SK-N-SH (cell line): ENCODE data around the gene TBC1D2B.

Experiments used
- CTCF ChIP-seq: fragments of 200-600 bp; sonication (generic); IDR thresholded peaks from 2 replicates; pipeline ENCODE4 v1.6.1; 2017; ENCODE audit warnings: antibody characterized with exemption, mild to moderate bottlenecking, moderate library complexity
- EZH2phosphoT487 ChIP-seq: fragments of 200-600 bp; sonication (generic); IDR thresholded peaks from 2 replicates; pipeline ENCODE4 v1.6.1; 2017; ENCODE audit warnings: low read depth, mixed run types, mild to moderate bottlenecking, antibody characterized with exemption, moderate library complexity, borderline replicate concordance

GRCh38 chr15:77964193-77964592, 113.3 kb downstream of the TBC1D2B start:
- TF ChIP-seq CTCF (no peak), EZH2phosphoT487 (no peak)
